B cell (primary cell): ENCODE results near the gene IL36RN. TPM values are rescaled to one million over a fixed set of nuclear protein-coding genes. Genes with fewer than 3 reads are reported as not detected.

Experiments used
- ATAC-seq: fragments of 200-7000 bp; cut with Tn5 transposase; one replicate; pipeline ENCODE4 v1.10.0; 2021; ENCODE audit warnings: low read depth, mild to moderate bottlenecking, moderate number of reproducible peaks, moderate library complexity
- CTCF ChIA-PET: fragments of 350-600 bp; sonication (Branson Sonifier 250); formaldehyde crosslinking; loops from one replicate; lab custom pipeline; 2021; ENCODE audit warnings: antibody characterized with exemption, inconsistent platforms; lab: Charles Lee
- POLR2A ChIA-PET: fragments of 350-600 bp; sonication (Branson Sonifier 250); formaldehyde crosslinking; loops from one replicate; lab custom pipeline; 2021; ENCODE audit warnings: antibody characterized with exemption; lab: Charles Lee
- DNase-seq: peaks from one replicate; pipeline ENCODE4 v3.0.0; 2013
- H2AFZ ChIP-seq: 2 replicates; pipeline ENCODE4 v1.6.1; 2012; ENCODE audit warnings: mild to moderate bottlenecking, low read depth, low read length; ENCODE audit not compliant: insufficient read depth, poor library complexity, severe bottlenecking
- H3K27ac ChIP-seq, 2 donors: 1 replicate in 1 of 2; 2 replicates in 1 of 2; pipeline ENCODE4 v1.5.1; 2012 to 2013; ENCODE audit warnings: low read length in 2 of 2, mild to moderate bottlenecking in 2 of 2, moderate library complexity in 1 of 2
- H3K27me3 ChIP-seq, 4 experiments: fragments of 200-600 bp in 1 of 4; sonication (generic) in 1 of 4; replicated peaks in 1 of 4; 1 replicate in 2 of 4; 2 replicates in 2 of 4; pipeline versions ENCODE4 v1.6.1 to v1.7.0; 2013 to 2016; ENCODE audit warnings: low read length in 3 of 4, mild to moderate bottlenecking in 2 of 4, mixed read lengths in 1 of 4, moderate library complexity in 1 of 4; ENCODE audit not compliant: insufficient read depth in 4 of 4, control insufficient read depth in 3 of 4; ENCODE audit errors: control extremely low read depth in 1 of 4
- H3K36me3 ChIP-seq, 2 experiments: replicated peaks in 1 of 2; 1 replicate in 1 of 2; 2 replicates in 1 of 2; pipeline versions ENCODE4 v1.6.1 to v1.7.1; 2013; ENCODE audit warnings: low read length in 1 of 2; ENCODE audit not compliant: insufficient read depth in 2 of 2, control insufficient read depth in 1 of 2; ENCODE audit errors: control extremely low read depth in 1 of 2, extremely low read depth in 1 of 2
- H3K4me1 ChIP-seq, 2 donors: fragments of 200-600 bp in 1 of 2; sonication (generic) in 1 of 2; 1 replicate in 1 of 2; 2 replicates in 1 of 2; pipeline versions ENCODE4 v1.5.1 to v1.6.1; 2013 to 2017; ENCODE audit warnings: low read length in 2 of 2; ENCODE audit not compliant: control insufficient read depth in 2 of 2, insufficient read depth in 2 of 2
- H3K4me2 ChIP-seq: replicated peaks from 2 replicates; pipeline ENCODE3; 2012; ENCODE audit warnings: mild to moderate bottlenecking, low read depth, low read length; ENCODE audit not compliant: poor library complexity, severe bottlenecking
- H3K4me3 ChIP-seq, 5 experiments: fragments of 200-600 bp in 1 of 5; sonication (generic) in 1 of 5; 1 replicate in 3 of 5; 2 replicates in 2 of 5; pipeline versions ENCODE4 v1.5.1 to v1.7.0; 2011 to 2016; ENCODE audit warnings: low read length in 4 of 5, mild to moderate bottlenecking in 4 of 5, low read depth in 2 of 5, control low read depth in 1 of 5, moderate library complexity in 1 of 5; ENCODE audit not compliant: insufficient read depth in 1 of 5; ENCODE audit errors: control extremely low read depth in 1 of 5, extremely low read depth in 1 of 5
- H3K79me2 ChIP-seq: fragments of 200-600 bp; sonication (generic); one replicate; pipeline ENCODE4 v1.6.0; 2016; ENCODE audit warnings: low read length; ENCODE audit not compliant: control insufficient read depth, insufficient read depth
- H3K9ac ChIP-seq: fragments of 200-600 bp; sonication (generic); 2 replicates; pipeline ENCODE4 v1.6.1; 2017; ENCODE audit warnings: mild to moderate bottlenecking, low read length, moderate library complexity
- H3K9me3 ChIP-seq, 3 donors: one replicate each; pipeline versions ENCODE4 v1.6.1 to v1.7.1; 2013; ENCODE audit warnings: low read length in 2 of 3; ENCODE audit not compliant: control insufficient read depth in 2 of 3, insufficient read depth in 1 of 3; ENCODE audit errors: control extremely low read depth in 1 of 3
- H4K20me1 ChIP-seq: 2 replicates; pipeline ENCODE4 v1.6.0; 2012; ENCODE audit warnings: mild to moderate bottlenecking, low read length; ENCODE audit not compliant: insufficient read depth, control insufficient read depth, poor library complexity, severe bottlenecking
- H3K27ac Mint-ChIP-seq: one replicate; pipeline ENCODE4 v1.8.0; 2021; ENCODE audit warnings: mixed read lengths
- H3K27me3 Mint-ChIP-seq: one replicate; pipeline ENCODE4 v1.8.0; 2021; ENCODE audit warnings: mixed read lengths
- H3K4me1 Mint-ChIP-seq: one replicate; pipeline ENCODE4 v1.8.0; 2021; ENCODE audit warnings: mixed read lengths
- H3K4me3 Mint-ChIP-seq: one replicate; pipeline ENCODE4 v1.8.0; 2021; ENCODE audit warnings: mixed read lengths
- H3K9me3 Mint-ChIP-seq: one replicate; pipeline ENCODE4 v1.8.0; 2022; ENCODE audit warnings: mixed read lengths; ENCODE audit not compliant: insufficient read depth
- EZH2 ChIP-seq: IDR thresholded peaks from 2 replicates; pipeline ENCODE4 v1.6.1; 2012; ENCODE audit warnings: borderline replicate concordance, low read depth, mild to moderate bottlenecking, moderate library complexity, low read length; ENCODE audit not compliant: insufficient read depth, poor library complexity, severe bottlenecking
- whole genome bisulfite sequencing: methylation state at CpG from one replicate; pipeline ENCODE4 v1.1.5; 2013; ENCODE audit warnings: missing lambda C conversion rate; ENCODE audit not compliant: insufficient coverage; 5-methylcytosine and 5-hydroxymethylcytosine counted together
- intact Hi-C: fragments of 100-400 bp; cut with micrococcal nuclease; formaldehyde crosslinking; loops from one replicate; pipeline ENCODE4 v1.10.0; 2022
- polyA plus RNA-seq: library from polyadenylated mRNA; depleted of rRNA; stranded (reverse); fragments of >200 nt; gene quantifications from 2 replicates; pipeline ENCODE4 v1.2.3, GENCODE V29; 2012
- total RNA-seq, 2 donors: library from RNA; stranded (reverse); fragments of 120-200 nt in 1 of 2; gene quantifications; 1 replicate in 1 of 2; 2 replicates in 1 of 2; pipeline versions ENCODE4 v1.2.3 to v1.2.4, GENCODE V29; 2013 to 2022
- TF ChIP-seq, protein P1 (sequence below): fragments of 200-600 bp; IDR thresholded peaks from one replicate; pipeline ENCODE4 v1.8.0; 2022; ENCODE audit warnings: antibody characterized with exemption, mild to moderate bottlenecking

Gene IL36RN
- total and polyA plus RNA-seq, 2 donors (not counting 1 experiment from before 2014, with no cell fraction given), result not detected

- Histone ChIP-seq H4K20me1 (no peaks in the 10 kb centered on the region), H3K4me1 (no peaks in the 10 kb centered on the region), H3K9me3 (peaks cover 0 to 12% (median 0%) of the 10 kb centered on the region in 3 donors), H3K4me3 (no peak overlapping the region), H3K9ac (no peak overlapping the region), H3K4me2 (no peak overlapping the region), H3K27ac (no peak overlapping the region), H3K79me2 (no peaks in the 10 kb centered on the region), H2AFZ (no peak overlapping the region), H3K36me3 (no peaks in the 10 kb centered on the region), H3K27me3 (peaks cover 0 to 9% (median 4%) of the 10 kb centered on the region in 4 experiments)
- intact Hi-C loops, result no loop called here
- POLR2A ChIA-PET, result no interaction called here
- H3K9me3 Mint-ChIP-seq, result no peaks in the 10 kb centered on the region
- ATAC-seq (no peak), DNase-seq (no peak)
- no peak overlapping the region for H3K27ac Mint-ChIP-seq
- no CpG with 5 or more reads among the region's 5 CpGs for WGBS
- H3K27me3 Mint-ChIP-seq, result peaks cover 42% of the 10 kb centered on the region
- no peak overlapping the region for H3K4me3 Mint-ChIP-seq
- H3K4me1 Mint-ChIP-seq, result no peaks in the 10 kb centered on the region
- CTCF ChIA-PET, result no interaction called here
- TF ChIP-seq EZH2, result no peak
- TF ChIP-seq, protein P1, sequence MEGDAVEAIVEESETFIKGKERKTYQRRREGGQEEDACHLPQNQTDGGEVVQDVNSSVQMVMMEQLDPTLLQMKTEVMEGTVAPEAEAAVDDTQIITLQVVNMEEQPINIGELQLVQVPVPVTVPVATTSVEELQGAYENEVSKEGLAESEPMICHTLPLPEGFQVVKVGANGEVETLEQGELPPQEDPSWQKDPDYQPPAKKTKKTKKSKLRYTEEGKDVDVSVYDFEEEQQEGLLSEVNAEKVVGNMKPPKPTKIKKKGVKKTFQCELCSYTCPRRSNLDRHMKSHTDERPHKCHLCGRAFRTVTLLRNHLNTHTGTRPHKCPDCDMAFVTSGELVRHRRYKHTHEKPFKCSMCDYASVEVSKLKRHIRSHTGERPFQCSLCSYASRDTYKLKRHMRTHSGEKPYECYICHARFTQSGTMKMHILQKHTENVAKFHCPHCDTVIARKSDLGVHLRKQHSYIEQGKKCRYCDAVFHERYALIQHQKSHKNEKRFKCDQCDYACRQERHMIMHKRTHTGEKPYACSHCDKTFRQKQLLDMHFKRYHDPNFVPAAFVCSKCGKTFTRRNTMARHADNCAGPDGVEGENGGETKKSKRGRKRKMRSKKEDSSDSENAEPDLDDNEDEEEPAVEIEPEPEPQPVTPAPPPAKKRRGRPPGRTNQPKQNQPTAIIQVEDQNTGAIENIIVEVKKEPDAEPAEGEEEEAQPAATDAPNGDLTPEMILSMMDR, result no peak
Measured at GRCh38 chr2:113046465-113046864, 12.5 kb upstream of the IL36RN start.

DNA sequence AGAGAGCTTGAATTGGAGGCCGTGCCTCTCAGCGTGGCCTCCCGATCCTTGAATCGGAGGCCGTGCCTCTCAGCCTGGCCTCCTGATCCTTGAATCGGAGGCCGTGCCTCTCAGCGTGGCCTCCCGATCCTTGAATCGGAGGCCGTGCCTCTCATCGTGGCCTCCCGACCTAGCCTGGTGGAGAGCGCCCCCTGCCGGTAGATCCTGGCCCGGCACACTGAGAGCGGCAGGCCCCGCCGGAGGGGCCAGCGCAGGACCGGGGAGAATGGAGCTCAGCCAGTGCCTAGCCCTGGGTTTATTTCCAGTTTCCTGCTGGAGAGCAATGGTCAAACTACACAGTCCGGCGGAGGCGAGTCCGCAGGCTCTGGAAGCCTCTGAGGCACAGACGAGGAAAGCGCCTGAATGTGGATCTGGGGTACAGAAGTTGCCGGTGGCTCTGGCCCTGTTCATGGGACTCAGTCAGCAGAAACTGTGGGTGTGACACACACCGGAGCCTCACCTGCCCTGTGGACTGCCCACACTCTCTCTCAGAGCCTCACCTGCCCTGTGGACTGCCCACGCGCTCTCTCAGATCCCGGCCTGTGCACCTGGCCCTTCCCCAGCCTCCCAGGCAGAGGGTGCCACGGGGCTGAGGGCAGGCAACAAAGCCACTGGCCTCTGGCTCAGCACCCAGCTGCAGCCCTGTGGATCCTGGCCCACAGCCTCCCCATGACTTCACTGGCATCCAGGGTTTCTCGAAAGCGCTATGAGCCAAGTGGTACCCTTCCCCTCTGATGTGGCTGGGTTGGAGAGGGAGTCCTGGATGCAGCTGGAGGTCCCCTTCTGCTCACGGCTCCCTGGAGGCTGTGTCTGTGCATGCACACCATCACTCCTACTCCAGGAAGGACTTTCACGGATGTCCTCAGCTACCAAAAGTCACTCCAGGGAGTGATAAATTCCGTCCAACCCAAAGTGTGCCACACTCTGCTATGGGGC lies 7.8 kb upstream of the IL36RN start:
- ChIA-PET POLR2A (no interaction called here), CTCF (interaction anchor here (1.0 kb wide), 1 partner anchor 29 kb away, joined by 5 read pairs; no protein-coding TSS in a partner anchor)
- H3K79me2 ChIP-seq, result no peaks in the 10 kb centered on the region
- H3K27ac ChIP-seq, result no peak overlapping the region
- H4K20me1 ChIP-seq, result no peaks in the 10 kb centered on the region
- Mint-ChIP-seq H3K4me1 (no peaks in the 10 kb centered on the region), H3K27me3 (peaks cover 41% of the 10 kb centered on the region), H3K4me3 (no peak overlapping the region), H3K9me3 (peaks cover 12% of the 10 kb centered on the region), H3K27ac (no peak overlapping the region)
- no peak overlapping the region for H3K9ac ChIP-seq
- H3K27me3 ChIP-seq, result peaks cover 0 to 9% (median 5%) of the 10 kb centered on the region in 4 experiments
- WGBS, result 92% methylated on average over 38 of the region's 38 CpGs
- H3K4me3 ChIP-seq, result no peak overlapping the region
- no peaks in the 10 kb centered on the region for H3K4me1 ChIP-seq
- ATAC-seq, result no peak
- TF ChIP-seq EZH2, result no peak
- TF ChIP-seq, protein P1, result no peak
- no peak overlapping the region for H2AFZ ChIP-seq
- no peak overlapping the region for H3K4me2 ChIP-seq
- H3K9me3 ChIP-seq, result peaks cover 0 to 20% (median 17%) of the 10 kb centered on the region in 3 donors
- intact Hi-C loops, result no loop called here
- no peak for DNase-seq
- no peaks in the 10 kb centered on the region for H3K36me3 ChIP-seq
